H1 (cell line): ENCODE results near the gene SNX21. TPM values are rescaled to one million over a fixed set of nuclear protein-coding genes. Genes with fewer than 3 reads are reported as not detected.

Experiments
- CTCF ChIA-PET: fragments of 300-600 bp; sonication (Branson Sonifier 250); formaldehyde crosslinking; loops from one replicate; lab custom pipeline; 2021; ENCODE audit not compliant: partially characterized antibody; lab: Charles Lee
- POLR2A ChIA-PET: fragments of 300-600 bp; sonication (Branson Sonifier 250); formaldehyde crosslinking; loops from one replicate; lab custom pipeline; 2021; ENCODE audit warnings: inconsistent platforms; ENCODE audit not compliant: partially characterized antibody; lab: Charles Lee
- DNase-seq, 2 experiments: peaks; one replicate each; pipeline versions ENCODE4 v3.0.0 to v3.0.0-alpha.2; 2010 to 2022; ENCODE audit warnings: low spot score in 2 of 2, low read depth in 1 of 2, mixed read lengths in 1 of 2
- FAIRE-seq: peaks from 2 replicates; lab custom pipeline; 2011; peaks lifted over from hg19 to GRCh38; lab: Jason Lieb, UNC
- H2AFZ ChIP-seq: 2 replicates; pipeline ENCODE4 v1.8.1; 2012; ENCODE audit warnings: low read length, inconsistent platforms
- H2AK5ac ChIP-seq: 2 replicates; pipeline ENCODE4 v1.6.1; 2013; ENCODE audit warnings: low read depth, low read length
- H2BK120ac ChIP-seq: replicated peaks from 2 replicates; pipeline ENCODE3; 2013; ENCODE audit warnings: low read depth, low read length, inconsistent platforms
- H2BK12ac ChIP-seq: 2 replicates; pipeline ENCODE4 v1.6.1; 2013; ENCODE audit warnings: low read depth, low read length
- H2BK15ac ChIP-seq: 2 replicates; pipeline ENCODE4 v1.6.1; 2013; ENCODE audit warnings: low read length
- H2BK20ac ChIP-seq: 2 replicates; pipeline ENCODE4 v1.6.1; 2013; ENCODE audit warnings: low read length
- H2BK5ac ChIP-seq: 2 replicates; pipeline ENCODE4 v1.6.1; 2013; ENCODE audit warnings: low read depth, low read length
- H3K14ac ChIP-seq: 2 replicates; pipeline ENCODE4 v1.6.1; 2013; ENCODE audit warnings: inconsistent platforms; ENCODE audit not compliant: insufficient read length
- H3K18ac ChIP-seq: 2 replicates; pipeline ENCODE4 v1.6.1; 2013; ENCODE audit warnings: low read length; ENCODE audit errors: extremely low read depth
- H3K23ac ChIP-seq: 2 replicates; pipeline ENCODE4 v1.6.1; 2013; ENCODE audit warnings: inconsistent platforms; ENCODE audit not compliant: insufficient read length
- H3K23me2 ChIP-seq: 2 replicates; pipeline ENCODE4 v1.6.1; 2013; ENCODE audit warnings: low read depth, low read length
- H3K27ac ChIP-seq: 2 replicates; pipeline ENCODE4 v1.6.1; 2011; ENCODE audit warnings: low read depth, low read length, inconsistent platforms
- H3K27me3 ChIP-seq, 4 experiments: replicated peaks in 1 of 4; 1 replicate in 1 of 4; 2 replicates in 3 of 4; pipeline versions ENCODE4 v1.6.1 to v1.8.1; 2011 to 2013; ENCODE audit warnings: low read length in 3 of 4, mild to moderate bottlenecking in 3 of 4, inconsistent platforms in 2 of 4, mixed read lengths in 2 of 4, moderate library complexity in 1 of 4; ENCODE audit not compliant: control insufficient read depth in 3 of 4, insufficient read depth in 3 of 4; ENCODE audit errors: extremely low read depth in 1 of 4
- H3K36me3 ChIP-seq, 4 experiments: 2 replicates each; pipeline versions ENCODE4 v1.6.1 to v1.8.1; 2011 to 2013; ENCODE audit warnings: mild to moderate bottlenecking in 4 of 4, low read length in 3 of 4, moderate library complexity in 2 of 4, control low read depth in 1 of 4, inconsistent platforms in 1 of 4; ENCODE audit not compliant: insufficient read depth in 4 of 4, control insufficient read depth in 2 of 4
- H3K4ac ChIP-seq: replicated peaks from 2 replicates; pipeline ENCODE3; 2013; ENCODE audit warnings: low read length, low read depth, mixed read lengths, inconsistent platforms; ENCODE audit not compliant: insufficient read length
- H3K4me1 ChIP-seq, 4 experiments: replicated peaks in 1 of 4; 1 replicate in 1 of 4; 2 replicates in 3 of 4; pipeline versions ENCODE4 v1.6.1 to v1.8.1; 2011 to 2013; ENCODE audit warnings: low read length in 3 of 4, inconsistent platforms in 2 of 4, mixed read lengths in 1 of 4; ENCODE audit not compliant: insufficient read depth in 4 of 4, control insufficient read depth in 3 of 4
- H3K4me2 ChIP-seq, 2 experiments: 2 replicates each; pipeline versions ENCODE4 v1.6.1 to v1.8.1; 2011 to 2013; ENCODE audit warnings: low read depth in 2 of 2, low read length in 2 of 2, control low read depth in 1 of 2, inconsistent platforms in 1 of 2, mild to moderate bottlenecking in 1 of 2; ENCODE audit not compliant: insufficient read depth in 1 of 2
- H3K4me3 ChIP-seq, 4 experiments: fragments of 200-600, 300-600 bp in 1 of 4; sonication (generic), shearing (Covaris generic), sonication (Bioruptor Twin) in 1 of 4; 2 replicates each; pipeline versions ENCODE4 v1.5.1 to v1.8.1; 2011 to 2016; ENCODE audit warnings: low read length in 4 of 4, low read depth in 3 of 4, control low read depth in 2 of 4, inconsistent platforms in 2 of 4, mild to moderate bottlenecking in 2 of 4, mixed read lengths in 1 of 4, moderate library complexity in 1 of 4; ENCODE audit not compliant: insufficient read depth in 2 of 4; ENCODE audit errors: extremely low read depth in 1 of 4
- H3K56ac ChIP-seq: replicated peaks from 2 replicates; pipeline ENCODE3; 2013; ENCODE audit warnings: low read depth, mild to moderate bottlenecking, mixed read lengths, low read length, inconsistent platforms; ENCODE audit not compliant: insufficient read length
- H3K79me1 ChIP-seq: 2 replicates; pipeline ENCODE4 v1.6.1; 2013; ENCODE audit warnings: low read depth, low read length, control low read depth
- H3K79me2 ChIP-seq, 2 experiments: 2 replicates each; pipeline versions ENCODE4 v1.6.1 to v1.8.1; 2012 to 2013; ENCODE audit warnings: low read length in 2 of 2, mild to moderate bottlenecking in 2 of 2, inconsistent platforms in 1 of 2; ENCODE audit not compliant: insufficient read depth in 2 of 2, control insufficient read depth in 1 of 2
- H3K9ac ChIP-seq, 4 experiments: replicated peaks in 1 of 4; 1 replicate in 1 of 4; 2 replicates in 3 of 4; pipeline versions ENCODE4 v1.6.1 to v1.8.1; 2011 to 2013; ENCODE audit warnings: low read depth in 3 of 4, low read length in 3 of 4, control low read depth in 2 of 4, mild to moderate bottlenecking in 2 of 4, moderate library complexity in 2 of 4, inconsistent platforms in 1 of 4; ENCODE audit errors: extremely low read depth in 1 of 4
- H3K9me3 ChIP-seq, 2 experiments: 2 replicates each; pipeline versions ENCODE4 v1.6.1 to v1.8.1; 2012 to 2013; ENCODE audit warnings: mild to moderate bottlenecking in 2 of 2, moderate library complexity in 2 of 2, control low read depth in 1 of 2, inconsistent platforms in 1 of 2, low read depth in 1 of 2, low read length in 1 of 2, mixed read lengths in 1 of 2; ENCODE audit not compliant: insufficient read depth in 2 of 2
- H4K20me1 ChIP-seq, 2 experiments: replicated peaks in 1 of 2; 2 replicates each; pipeline versions ENCODE3 to v1.8.1; 2011 to 2013; ENCODE audit warnings: inconsistent platforms in 2 of 2, low read length in 2 of 2, mild to moderate bottlenecking in 1 of 2; ENCODE audit not compliant: insufficient read depth in 2 of 2, control insufficient read depth in 1 of 2
- H4K5ac ChIP-seq: 2 replicates; pipeline ENCODE4 v1.6.1; 2013; ENCODE audit warnings: low read length, low read depth, mixed read lengths, inconsistent platforms; ENCODE audit not compliant: insufficient read length
- H4K8ac ChIP-seq: 2 replicates; pipeline ENCODE4 v1.8.0; 2013; ENCODE audit warnings: mild to moderate bottlenecking, moderate library complexity, low read length, inconsistent platforms; ENCODE audit not compliant: insufficient read depth; ENCODE audit errors: extremely low read depth
- H4K91ac ChIP-seq: replicated peaks from 2 replicates; pipeline ENCODE3; 2013; ENCODE audit warnings: low read length, mixed read lengths, inconsistent platforms; ENCODE audit not compliant: insufficient read length
- ATF2 ChIP-seq: IDR thresholded peaks from 2 replicates; pipeline ENCODE4 v1.6.1; 2012; ENCODE audit warnings: low read length, inconsistent platforms
- BACH1 ChIP-seq: IDR thresholded peaks from 2 replicates; pipeline ENCODE4 v1.6.1; 2012; ENCODE audit warnings: low read length, improper control_type of control experiment
- BCL11A ChIP-seq, 2 experiments: IDR thresholded peaks; one replicate each; pipeline ENCODE4 v1.6.1; 2011; ENCODE audit warnings: low read depth in 2 of 2, low read length in 2 of 2, mild to moderate bottlenecking in 2 of 2
- CEBPB ChIP-seq: IDR thresholded peaks from 2 replicates; pipeline ENCODE4 v1.6.1; 2012; ENCODE audit warnings: low read depth, low read length
- CTBP2 ChIP-seq: IDR thresholded peaks from 2 replicates; pipeline ENCODE4 v1.7.0; 2011; ENCODE audit warnings: borderline replicate concordance, mild to moderate bottlenecking, moderate library complexity, mixed read lengths, low read length; ENCODE audit not compliant: insufficient read depth, insufficient read length
- EGR1 ChIP-seq: IDR thresholded peaks from 2 replicates; pipeline ENCODE4 v1.6.1; 2011; ENCODE audit warnings: low read depth, low read length, borderline replicate concordance
- EP300 ChIP-seq, 2 experiments: IDR thresholded peaks; 1 replicate in 1 of 2; 2 replicates in 1 of 2; pipeline ENCODE4 v1.6.1; 2011 to 2012; ENCODE audit warnings: low read depth in 2 of 2, low read length in 2 of 2, mild to moderate bottlenecking in 2 of 2, borderline replicate concordance in 1 of 2, inconsistent platforms in 1 of 2, moderate library complexity in 1 of 2
- HDAC2 ChIP-seq, 2 experiments: fragments of 300-600 bp in 1 of 2; sonication (generic) in 1 of 2; IDR thresholded peaks; 2 replicates each; pipeline ENCODE4 v1.6.1; 2011 to 2012; ENCODE audit warnings: low read depth in 2 of 2, low read length in 2 of 2, mild to moderate bottlenecking in 2 of 2, moderate library complexity in 2 of 2, borderline replicate concordance in 1 of 2, inconsistent platforms in 1 of 2
- KDM4A ChIP-seq: IDR thresholded peaks from one replicate; pipeline ENCODE4 v1.7.1; 2012; ENCODE audit warnings: low read depth, mild to moderate bottlenecking, moderate library complexity, low read length, inconsistent platforms; ENCODE audit not compliant: severe bottlenecking
- POLR2A ChIP-seq, 2 experiments: IDR thresholded peaks; 1 replicate in 1 of 2; 2 replicates in 1 of 2; pipeline ENCODE4 v1.6.1; 2011; ENCODE audit warnings: low read depth in 2 of 2, low read length in 2 of 2, mild to moderate bottlenecking in 2 of 2; ENCODE audit errors: control extremely low read depth in 1 of 2
- SIRT6 ChIP-seq: IDR thresholded peaks from one replicate; pipeline ENCODE4 v1.7.1; 2012; ENCODE audit warnings: low read length, inconsistent platforms
- WGBS, 2 experiments: shearing (Covaris generic) in 1 of 2; methylation state at CpG; one replicate each; pipeline versions ENCODE4 v1.1.6 to v1.1.7; 2013 to 2015; ENCODE audit warnings: low lambda C conversion rate in 2 of 2, mixed read lengths in 2 of 2, inconsistent platforms in 1 of 2, low coverage in 1 of 2, missing lambda C conversion rate in 1 of 2; ENCODE audit not compliant: insufficient replicate concordance in 2 of 2, insufficient coverage in 1 of 2, insufficient read length in 1 of 2; ENCODE audit errors: extremely low coverage in 1 of 2, missing lambda C conversion rate in 1 of 2; 5-methylcytosine and 5-hydroxymethylcytosine counted together
- polyA plus RNA-seq, 7 experiments: library from polyadenylated mRNA; depleted of rRNA in 3 of 7; stranded (reverse) in 5 of 7; unstranded in 2 of 7; fragments of >200 nt in 5 of 7; fragments of 200-250 nt in 2 of 7; gene quantifications; 1 replicate in 5 of 7; 2 replicates in 1 of 7; 4 replicates in 1 of 7; pipeline versions ENCODE4 v1.2.1 to v1.2.3, GENCODE V29; 2011 to 2013; ENCODE audit warnings: missing spikeins in 2 of 7, mixed read lengths in 2 of 7
- total RNA-seq: library from RNA; stranded (reverse); fragmentation: NEBNext Ultra II Directional; extraction: Animal tissue kit (Norgen Biotek cat#: 25700); gene quantifications from 2 replicates; pipeline ENCODE4 v1.2.1, GENCODE V29; 2021

SNX21 gene
- total and polyA plus RNA-seq, 2 of the 8 experiments (the other 6 are each of a cell fraction or from before 2014, with no cell fraction given): 15.8 to 16.8 TPM

- no peaks in the 10 kb centered on the region for H3K27me3 ChIP-seq
- peak overlapping the region; percentile 94; the same call in 1 of the 2 replicates for H2BK5ac ChIP-seq
- peaks cover 4 to 16% (median 13%) of the 10 kb centered on the region in 4 experiments for H3K4me1 ChIP-seq
- no peak overlapping the region for H3K9ac ChIP-seq
- H2BK120ac ChIP-seq: no peak overlapping the region
- H3K4me3 ChIP-seq: peak overlapping the region in 1 of 4 experiments; percentile 44; a peak in 2 of 8 replicates
- peaks cover 8% of the 10 kb centered on the region; the same call in 1 of the 2 replicates for H3K23me2 ChIP-seq
- H3K14ac ChIP-seq: no peak overlapping the region
- H4K5ac ChIP-seq: peak overlapping the region; percentile 73
- H2AFZ ChIP-seq: no peak overlapping the region
- no peak overlapping the region for H3K27ac ChIP-seq
- peaks cover 0 to 19% (median 0%) of the 10 kb centered on the region in 4 experiments; a peak in 3 of 8 replicates for H3K36me3 ChIP-seq
- H3K56ac ChIP-seq: no peak overlapping the region
- H2AK5ac ChIP-seq: no peak overlapping the region
- H3K9me3 ChIP-seq: no peaks in the 10 kb centered on the region
- H4K91ac ChIP-seq: no peak overlapping the region
- no peaks in the 10 kb centered on the region for H4K20me1 ChIP-seq
- H3K4ac ChIP-seq: no peak overlapping the region
- no peaks in the 10 kb centered on the region; the same call in 1 of the 2 replicates for H3K79me1 ChIP-seq
- WGBS, 2 experiments: 7% methylated on average over 2 of the region's 2 CpGs; no CpG with 5 or more reads in 1 of the 2 experiments
- ChIA-PET POLR2A (interaction anchor here (0.9 to 9.9 kb wide), 11 partner anchors 14 to 99 kb away, joined by 3 to 178 read pairs (median 4); partner anchors contain the start of genes PCIF1, SNX21 and ZSWIM1), CTCF (interaction anchor here (1.1 to 1.6 kb wide), 4 partner anchors 13 to 54 kb away, joined by 3 to 8 read pairs (median 6); no protein-coding TSS in a partner anchor)
- H2BK12ac ChIP-seq: no peak overlapping the region
- peaks cover 0 to 23% of the 10 kb centered on the region in 2 experiments; a peak in 2 of 4 replicates for H3K79me2 ChIP-seq
- peak overlapping the region; percentile 54 to 74 for H3K4me2 ChIP-seq
- no peak for FAIRE-seq
- H3K18ac ChIP-seq: peak overlapping the region; percentile 84; the same call in 1 of the 2 replicates
- H2BK15ac ChIP-seq: no peak overlapping the region
- DNase-seq: peak in 1 of 2 experiments; percentile 49
- no peak overlapping the region for H4K8ac ChIP-seq
- no peak overlapping the region for H3K23ac ChIP-seq
- H2BK20ac ChIP-seq: peak overlapping the region; percentile 88; the same call in 1 of the 2 replicates
- TF ChIP-seq CEBPB: no peak
- TF ChIP-seq BACH1: no peak
- TF ChIP-seq KDM4A: no peak
- TF ChIP-seq BCL11A (IDR thresholded peaks at IDR 0.05; ENCODE audit: low read depth in 2 of 2, low read length in 2 of 2): no peak
- TF ChIP-seq ATF2: no peak
- no peak for TF ChIP-seq POLR2A (IDR thresholded peaks at IDR 0.05; ENCODE audit: control extremely low read depth in 1 of 2, low read depth in 2 of 2, low read length in 2 of 2)
- no peak for TF ChIP-seq CTBP2
- TF ChIP-seq HDAC2 (IDR thresholded peaks at IDR 0.05; ENCODE audit: borderline replicate concordance in 1 of 2, low read depth in 2 of 2, low read length in 2 of 2): no peak
- TF ChIP-seq EP300 (IDR thresholded peaks at IDR 0.05; ENCODE audit: borderline replicate concordance in 1 of 2, low read depth in 2 of 2, low read length in 2 of 2): peak in 1 of 2 experiments; percentile 56; a peak in 1 of 3 replicates
- TF ChIP-seq SIRT6: no peak
- peak; percentile 84; the same call in 1 of the 2 replicates for TF ChIP-seq EGR1
Measured at GRCh38 chr20:45853484-45853883, 19.9 kb downstream of the SNX21 start.
